ENCODE data around the gene WIPF3. TPM values are rescaled to one million over a fixed set of nuclear protein-coding genes. Genes with fewer than 3 reads are reported as not detected.
A peak's percentile ranks its signal among the peaks of the same experiment; 100 is the strongest.

The WIPF3 gene
- total and polyA plus RNA-seq, 2 donors from 2014 or later = 3.8 to 4.5 TPM

DNA sequence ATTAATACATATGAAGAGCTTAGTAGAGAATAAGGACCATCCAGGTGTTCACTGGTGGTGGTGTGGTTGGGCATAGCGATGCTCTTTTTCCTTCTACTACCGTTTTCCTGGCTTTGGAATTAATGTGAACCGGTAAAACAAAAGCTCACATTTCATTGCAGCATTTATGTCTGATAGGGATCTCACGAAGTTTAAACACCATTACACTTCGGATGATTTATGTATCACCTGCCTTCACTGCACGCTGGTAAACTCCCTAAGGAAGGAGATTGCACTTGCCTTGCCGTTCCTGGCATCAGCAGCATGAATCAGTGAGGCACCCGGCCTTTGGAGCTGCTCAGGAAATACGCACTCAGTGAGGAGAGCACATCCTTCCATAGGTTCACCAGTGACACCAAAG is 47.5 kb downstream of the WIPF3 start:
- H3K36me3 ChIP-seq (ENCODE audit: control insufficient read depth in 2 of 3, insufficient read depth in 3 of 3, low read length in 3 of 3) = no peaks in the 10 kb centered on the region
- no peak overlapping the region for H3K4me3 ChIP-seq (ENCODE audit: low read length in 3 of 3)
- DNase-seq (peak in 4 of 5 donors; percentile 39 to 77 (median 54)), FAIRE-seq (no peak)
- no peak overlapping the region for H3K27ac ChIP-seq (ENCODE audit: low read depth in 2 of 2, low read length in 2 of 2)
- no peaks in the 10 kb centered on the region for H3K27me3 ChIP-seq (ENCODE audit: control insufficient read depth, insufficient read depth, low read length)
- TF ChIP-seq, protein P1, sequence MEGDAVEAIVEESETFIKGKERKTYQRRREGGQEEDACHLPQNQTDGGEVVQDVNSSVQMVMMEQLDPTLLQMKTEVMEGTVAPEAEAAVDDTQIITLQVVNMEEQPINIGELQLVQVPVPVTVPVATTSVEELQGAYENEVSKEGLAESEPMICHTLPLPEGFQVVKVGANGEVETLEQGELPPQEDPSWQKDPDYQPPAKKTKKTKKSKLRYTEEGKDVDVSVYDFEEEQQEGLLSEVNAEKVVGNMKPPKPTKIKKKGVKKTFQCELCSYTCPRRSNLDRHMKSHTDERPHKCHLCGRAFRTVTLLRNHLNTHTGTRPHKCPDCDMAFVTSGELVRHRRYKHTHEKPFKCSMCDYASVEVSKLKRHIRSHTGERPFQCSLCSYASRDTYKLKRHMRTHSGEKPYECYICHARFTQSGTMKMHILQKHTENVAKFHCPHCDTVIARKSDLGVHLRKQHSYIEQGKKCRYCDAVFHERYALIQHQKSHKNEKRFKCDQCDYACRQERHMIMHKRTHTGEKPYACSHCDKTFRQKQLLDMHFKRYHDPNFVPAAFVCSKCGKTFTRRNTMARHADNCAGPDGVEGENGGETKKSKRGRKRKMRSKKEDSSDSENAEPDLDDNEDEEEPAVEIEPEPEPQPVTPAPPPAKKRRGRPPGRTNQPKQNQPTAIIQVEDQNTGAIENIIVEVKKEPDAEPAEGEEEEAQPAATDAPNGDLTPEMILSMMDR (IDR thresholded peaks at IDR 0.05; ENCODE audit: borderline replicate concordance, extremely low read depth, insufficient read depth) = no peak
- intact Hi-C loops (cut with DNase I) = no loop called here
- H3K9ac ChIP-seq (ENCODE audit: low read length in 3 of 3) = no peak overlapping the region
- H3K9me3 ChIP-seq (ENCODE audit: control insufficient read depth in 2 of 3, insufficient read depth in 1 of 3, low read length in 3 of 3) = no peaks in the 10 kb centered on the region
- H3K4me1 ChIP-seq (ENCODE audit: control insufficient read depth in 2 of 3, insufficient read depth in 2 of 3, low read depth in 1 of 3, low read length in 3 of 3) = no peaks in the 10 kb centered on the region

DNA sequence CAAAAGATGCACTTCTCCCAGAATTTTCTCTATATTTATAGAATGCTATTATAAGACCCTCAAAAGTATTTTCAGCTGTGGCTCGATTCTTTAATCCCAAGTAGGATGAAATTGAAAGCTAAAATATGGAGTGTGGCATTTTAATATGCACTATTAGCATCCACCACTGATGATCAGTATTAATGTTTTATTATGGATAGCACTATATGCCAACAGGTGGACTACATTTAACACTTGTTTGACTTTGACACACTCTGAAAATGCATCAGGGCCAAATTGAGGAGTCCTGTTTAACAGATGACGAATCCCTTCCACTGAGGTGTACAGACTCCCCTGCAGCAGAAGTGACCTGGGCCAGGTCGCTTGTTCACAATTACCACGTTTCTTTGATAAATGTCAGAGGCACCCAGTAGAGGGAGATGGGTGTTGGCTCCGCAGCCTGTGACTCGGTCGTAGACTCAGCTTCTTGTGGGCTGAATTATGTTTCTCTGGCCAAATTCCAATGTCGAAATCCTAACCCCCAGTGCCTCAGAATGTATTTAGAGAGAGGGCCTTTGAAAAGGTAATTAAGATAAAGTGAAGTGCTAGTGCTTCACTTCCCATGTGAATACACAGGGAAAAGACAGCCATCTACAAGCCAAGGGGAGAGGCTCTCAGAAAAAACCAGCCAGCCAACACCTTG is 48.1 kb downstream of the WIPF3 start:
- H3K4me3 ChIP-seq (ENCODE audit: low read length in 3 of 3) = no peak overlapping the region
- FAIRE-seq = no peak
- no peak overlapping the region for H3K27ac ChIP-seq (ENCODE audit: low read depth in 2 of 2, low read length in 2 of 2)
- intact Hi-C loops (cut with DNase I) = no loop called here
- DNase-seq = peak in 1 of 5 donors; percentile 20
- H3K36me3 ChIP-seq (ENCODE audit: control insufficient read depth in 2 of 3, insufficient read depth in 3 of 3, low read length in 3 of 3) = no peaks in the 10 kb centered on the region
- no peaks in the 10 kb centered on the region for H3K4me1 ChIP-seq (ENCODE audit: control insufficient read depth in 2 of 3, insufficient read depth in 2 of 3, low read depth in 1 of 3, low read length in 3 of 3)
- no peaks in the 10 kb centered on the region for H3K27me3 ChIP-seq (ENCODE audit: control insufficient read depth, insufficient read depth, low read length)
- TF ChIP-seq, protein P1 (IDR thresholded peaks at IDR 0.05; ENCODE audit: borderline replicate concordance, extremely low read depth, insufficient read depth) = no peak
- no peaks in the 10 kb centered on the region for H3K9me3 ChIP-seq (ENCODE audit: control insufficient read depth in 2 of 3, insufficient read depth in 1 of 3, low read length in 3 of 3)
- H3K9ac ChIP-seq (ENCODE audit: low read length in 3 of 3) = no peak overlapping the region

DNA sequence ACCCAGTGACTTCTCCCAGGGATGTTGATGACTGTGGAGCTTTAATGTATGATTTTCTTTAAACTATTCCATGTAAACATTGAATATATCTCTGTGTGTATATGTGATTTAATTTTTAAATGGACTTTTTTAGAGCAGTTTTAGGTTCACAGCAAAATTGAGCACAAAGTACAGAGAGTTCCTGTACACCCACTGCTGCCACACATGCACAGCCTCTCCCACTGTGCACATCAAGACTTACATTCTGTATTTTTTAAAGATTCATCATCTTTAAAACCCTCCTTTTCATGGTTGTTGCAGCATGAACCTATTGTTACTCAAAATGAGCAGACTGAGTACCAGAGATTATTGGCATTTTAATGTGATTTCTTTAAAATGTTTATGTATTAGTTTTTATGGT is 51.3 kb downstream of the WIPF3 start:
- no peak overlapping the region for H3K4me3 ChIP-seq (ENCODE audit: low read length in 3 of 3)
- H3K27ac ChIP-seq (ENCODE audit: low read depth in 2 of 2, low read length in 2 of 2) = no peak overlapping the region
- TF ChIP-seq, protein P1 (IDR thresholded peaks at IDR 0.05; ENCODE audit: borderline replicate concordance, extremely low read depth, insufficient read depth) = no peak
- no peaks in the 10 kb centered on the region for H3K4me1 ChIP-seq (ENCODE audit: control insufficient read depth in 2 of 3, insufficient read depth in 2 of 3, low read depth in 1 of 3, low read length in 3 of 3)
- H3K9me3 ChIP-seq (ENCODE audit: control insufficient read depth in 2 of 3, insufficient read depth in 1 of 3, low read length in 3 of 3) = no peaks in the 10 kb centered on the region
- no peaks in the 10 kb centered on the region for H3K27me3 ChIP-seq (ENCODE audit: control insufficient read depth, insufficient read depth, low read length)
- no peaks in the 10 kb centered on the region for H3K36me3 ChIP-seq (ENCODE audit: control insufficient read depth in 2 of 3, insufficient read depth in 3 of 3, low read length in 3 of 3)
- FAIRE-seq = no peak
- no peak for DNase-seq
- intact Hi-C loops (cut with DNase I) = no loop called here
- no peak overlapping the region for H3K9ac ChIP-seq (ENCODE audit: low read length in 3 of 3)
